Measurements from ENCODE around the gene DLG2.
A peak's percentile ranks its signal among the peaks of the same experiment; 100 is the strongest.
"Not testable (repeated sequence)": the region's sequence is repeated elsewhere in the genome, so short reads cannot be mapped to it uniquely, and the experiment has no call there.

DLG2 gene

GRCh38 chr11:85295694-85296271 is 331.4 kb downstream of the DLG2 start:
- Mint-ChIP-seq H3K4me3 (no peak overlapping the region), H3K9me3 (no peaks in the 10 kb centered on the region), H3K27me3 (ENCODE audit: low read depth) (no peaks in the 10 kb centered on the region), H3K27ac (no peak overlapping the region), H3K36me3 (ENCODE audit: low read depth) (no peaks in the 10 kb centered on the region), H3K4me1 (peaks cover 25% of the 10 kb centered on the region)
- TF ChIP-seq CTCF (IDR thresholded peaks at IDR 0.05; ENCODE audit: unreplicated experiment in 3 of 3) = no peak

GRCh38 chr11:85281550-85281949 is 345.6 kb downstream of the DLG2 start:
- no peak overlapping the region for H3K4me3 Mint-ChIP-seq
- H3K27ac Mint-ChIP-seq = no peak overlapping the region
- no peak for TF ChIP-seq CTCF (IDR thresholded peaks at IDR 0.05; ENCODE audit: unreplicated experiment in 3 of 3)
- no peaks in the 10 kb centered on the region for H3K27me3 Mint-ChIP-seq (ENCODE audit: low read depth)
- no peaks in the 10 kb centered on the region for H3K4me1 Mint-ChIP-seq
- no peaks in the 10 kb centered on the region for H3K36me3 Mint-ChIP-seq (ENCODE audit: low read depth)
- H3K9me3 Mint-ChIP-seq = no peaks in the 10 kb centered on the region

- Mint-ChIP-seq H3K9me3 (peaks cover 5% of the 10 kb centered on the region), H3K36me3 (ENCODE audit: low read depth) (no peaks in the 10 kb centered on the region), H3K27ac (peak overlapping the region in 1 of 3 experiments; percentile 29), H3K4me3 (no peak overlapping the region), H3K4me1 (no peaks in the 10 kb centered on the region), H3K27me3 (ENCODE audit: low read depth) (no peaks in the 10 kb centered on the region)
- TF ChIP-seq CTCF (IDR thresholded peaks at IDR 0.05; ENCODE audit: unreplicated experiment in 3 of 3) = no peak
These were observed 347.9 kb downstream of the DLG2 start for GRCh38 chr11:85279267-85279666.

GRCh38 chr11:85277693-85278092 is 349.5 kb downstream of the DLG2 start:
- H3K27me3 Mint-ChIP-seq (ENCODE audit: low read depth) = no peaks in the 10 kb centered on the region
- H3K27ac Mint-ChIP-seq = no peak overlapping the region

GRCh38 chr11:85276332-85276731 is 350.8 kb downstream of the DLG2 start:
- Mint-ChIP-seq H3K4me1 (no peaks in the 10 kb centered on the region), H3K36me3 (ENCODE audit: low read depth) (no peaks in the 10 kb centered on the region), H3K27ac (no peak overlapping the region), H3K9me3 (peaks cover 16% of the 10 kb centered on the region), H3K27me3 (ENCODE audit: low read depth) (no peaks in the 10 kb centered on the region), H3K4me3 (no peak overlapping the region)
- TF ChIP-seq CTCF (IDR thresholded peaks at IDR 0.05; ENCODE audit: unreplicated experiment in 3 of 3) = no peak

More at GRCh38 chr11:85277693-85278092, 349.5 kb downstream of the DLG2 start:
- Mint-ChIP-seq H3K9me3 (peaks cover 6% of the 10 kb centered on the region), H3K4me3 (no peak overlapping the region), H3K4me1 (no peaks in the 10 kb centered on the region), H3K36me3 (ENCODE audit: low read depth) (no peaks in the 10 kb centered on the region)
- no peak for TF ChIP-seq CTCF (IDR thresholded peaks at IDR 0.05; ENCODE audit: unreplicated experiment in 3 of 3)

GRCh38 chr11:85270315-85270714 is 356.8 kb downstream of the DLG2 start:
- peaks cover 23% of the 10 kb centered on the region for H3K9me3 Mint-ChIP-seq
- H3K4me1 Mint-ChIP-seq; H3K36me3 Mint-ChIP-seq (ENCODE audit: low read depth); H3K27me3 Mint-ChIP-seq (ENCODE audit: low read depth); H3K4me3 Mint-ChIP-seq; H3K27ac Mint-ChIP-seq: not testable (repeated sequence)

Measured in nephron (organoid).